ENCODE data around the gene BCHE.

GRCh38 chr3:165830746-165831145, 6.5 kb downstream of the BCHE start:
- TF ChIP-seq CTCF (IDR thresholded peaks at IDR 0.05): no peak
- TF ChIP-seq EP300 (IDR thresholded peaks at IDR 0.05; ENCODE audit: low read depth): no peak

All from transverse colon (tissue), 3 donors.